CD4-positive, alpha-beta T cell treated with Interleukin-2 at 100 ng/mL for 4 hours (primary cell): ENCODE measurements around the gene PXDN.
"Not testable (repeated sequence)": the region's sequence is repeated elsewhere in the genome, so short reads cannot be mapped to it uniquely, and the experiment has no call there.

Experiments used
- DNase-seq: peaks from one replicate; pipeline ENCODE4 v3.0.0-alpha.2; 2020; ENCODE audit warnings: low spot score

Gene PXDN

GRCh38 chr2:1723397-1724042 is 20.8 kb downstream of the PXDN start:
- no peak for DNase-seq

GRCh38 chr2:1722692-1723091 is 21.6 kb downstream of the PXDN start:
- no peak for DNase-seq

GRCh38 chr2:1721706-1722646 is 22.3 kb downstream of the PXDN start:
- DNase-seq, result no peak

GRCh38 chr2:1718339-1719220 is 25.7 kb downstream of the PXDN start:
- DNase-seq, result no peak

GRCh38 chr2:1717113-1717512 is 27.2 kb downstream of the PXDN start:
- no peak for DNase-seq

GRCh38 chr2:1716441-1716840 is 27.9 kb downstream of the PXDN start:
- no peak for DNase-seq

- DNase-seq, result not testable (repeated sequence)
Observed at GRCh38 chr2:1716014-1716305, 28.4 kb downstream of the PXDN start.

- DNase-seq, result no peak
Observed at GRCh38 chr2:1715184-1716013, 28.9 kb downstream of the PXDN start.

GRCh38 chr2:1714291-1715064 is 29.8 kb downstream of the PXDN start:
- DNase-seq, result no peak

GRCh38 chr2:1713839-1714236 is 30.5 kb downstream of the PXDN start:
- DNase-seq, result no peak

GRCh38 chr2:1713142-1713838 is 31.0 kb downstream of the PXDN start:
- no peak for DNase-seq

GRCh38 chr2:1709946-1710560 is 34.3 kb downstream of the PXDN start:
- DNase-seq, result no peak

- DNase-seq, result no peak
Observed at GRCh38 chr2:1709335-1709605, 35.0 kb downstream of the PXDN start.

GRCh38 chr2:1708476-1709334 is 35.6 kb downstream of the PXDN start:
- no peak for DNase-seq

GRCh38 chr2:1707771-1708418 is 36.4 kb downstream of the PXDN start:
- DNase-seq, result no peak

- not testable (repeated sequence) for DNase-seq
Observed at GRCh38 chr2:1706089-1706841, 38.0 kb downstream of the PXDN start.

- DNase-seq, result no peak
Observed at GRCh38 chr2:1705557-1706076, 38.7 kb downstream of the PXDN start.
